Cardiac septum (tissue), 1 donor: Measurements from ENCODE around the gene MAPT. TPM values are rescaled to one million over a fixed set of nuclear protein-coding genes. Genes with fewer than 3 reads are reported as not detected.
"Not testable (repeated sequence)": the region's sequence is repeated elsewhere in the genome, so short reads cannot be mapped to it uniquely, and the experiment has no call there.

Experiments
- DNase-seq: peaks from one replicate; pipeline ENCODE4 v3.0.0-alpha.2; 2020; ENCODE audit warnings: low spot score
- intact Hi-C: fragments of 100-400 bp; cut with DNase I; formaldehyde crosslinking; loops from one replicate; pipeline ENCODE4 v1.14.0; 2022
- total RNA-seq: library from RNA; stranded (reverse); fragmentation: NEBNext Ultra II Directional; extraction: Animal tissue kit (Norgen Biotek cat#: 25700); gene quantifications from one replicate; pipeline ENCODE4 v1.2.1, GENCODE V29; 2021
- donor health status: DM: no; HTN: no; CAD: no.

MAPT gene
- total RNA-seq, 1 donor from 2014 or later, result 44.4 TPM

- intact Hi-C loops, result loop anchor here (2.0 kb wide), 1 partner anchor 47 kb away; no protein-coding TSS in a partner anchor
- DNase-seq, result no peak
These were observed 1.8 kb downstream of the MAPT start for GRCh38 chr17:45895969-45896785.

- no peak for DNase-seq
- intact Hi-C loops, result no loop called here
These were observed 2.7 kb downstream of the MAPT start for GRCh38 chr17:45896803-45897693.

GRCh38 chr17:45900136-45900535, 5.8 kb downstream of the MAPT start:
- no peak for DNase-seq
- intact Hi-C loops, result no loop called here

- DNase-seq, result no peak
- intact Hi-C loops, result no loop called here
These were observed 6.5 kb downstream of the MAPT start for GRCh38 chr17:45900723-45901415.

GRCh38 chr17:45902892-45903346, 8.6 kb downstream of the MAPT start:
- intact Hi-C loops, result no loop called here
- no peak for DNase-seq

GRCh38 chr17:45904866-45905265, 10.5 kb downstream of the MAPT start:
- intact Hi-C loops, result no loop called here
- DNase-seq, result no peak

- DNase-seq, result no peak
- intact Hi-C loops, result no loop called here
These were observed 11.5 kb downstream of the MAPT start for GRCh38 chr17:45905814-45906213.

- intact Hi-C loops, result no loop called here
- no peak for DNase-seq
These were observed 11.9 kb downstream of the MAPT start for GRCh38 chr17:45906237-45906636.

- intact Hi-C loops, result no loop called here
- DNase-seq, result no peak
These were observed 12.7 kb downstream of the MAPT start for GRCh38 chr17:45906927-45907622.

- no peak for DNase-seq
- intact Hi-C loops, result no loop called here
These were observed 13.5 kb downstream of the MAPT start for GRCh38 chr17:45907750-45908395.

GRCh38 chr17:45908460-45908859, 14.1 kb downstream of the MAPT start:
- DNase-seq, result no peak
- intact Hi-C loops, result no loop called here

- no peak for DNase-seq
- intact Hi-C loops, result no loop called here
These were observed 14.6 kb downstream of the MAPT start for GRCh38 chr17:45908935-45909334.

- intact Hi-C loops, result no loop called here
- DNase-seq, result no peak
These were observed 16.3 kb downstream of the MAPT start for GRCh38 chr17:45910667-45911066.

- intact Hi-C loops, result no loop called here
These were observed 18.0 kb downstream of the MAPT start for GRCh38 chr17:45912319-45912718.

GRCh38 chr17:45913030-45913429, 18.7 kb downstream of the MAPT start:
- intact Hi-C loops, DNase-seq: not testable (repeated sequence)

More at GRCh38 chr17:45912319-45912718, 18.0 kb downstream of the MAPT start:
- DNase-seq, result no peak

- intact Hi-C loops, result no loop called here
- DNase-seq, result no peak
These were observed 19.8 kb downstream of the MAPT start for GRCh38 chr17:45914047-45914717.

GRCh38 chr17:45915263-45915662, 20.9 kb downstream of the MAPT start:
- intact Hi-C loops, result no loop called here
- no peak for DNase-seq

- no peak for DNase-seq
- intact Hi-C loops, result no loop called here
These were observed 22.7 kb downstream of the MAPT start for GRCh38 chr17:45917081-45917480.
